Superior temporal gyrus (tissue), 1 donor: ENCODE results near the gene B4GALT4.
"Not testable (repeated sequence)": the region's sequence is repeated elsewhere in the genome, so short reads cannot be mapped to it uniquely, and the experiment has no call there.

ENCODE experiments used
- DNase-seq: peaks from one replicate; pipeline ENCODE4 v3.0.0-alpha.2; 2016; ENCODE audit errors: extremely low spot score

The B4GALT4 gene

GRCh38 chr3:119205209-119205608 is 35.5 kb downstream of the B4GALT4 start:
- no peak for DNase-seq

- no peak for DNase-seq
Observed at GRCh38 chr3:119195911-119196310, 44.8 kb downstream of the B4GALT4 start.

DNA sequence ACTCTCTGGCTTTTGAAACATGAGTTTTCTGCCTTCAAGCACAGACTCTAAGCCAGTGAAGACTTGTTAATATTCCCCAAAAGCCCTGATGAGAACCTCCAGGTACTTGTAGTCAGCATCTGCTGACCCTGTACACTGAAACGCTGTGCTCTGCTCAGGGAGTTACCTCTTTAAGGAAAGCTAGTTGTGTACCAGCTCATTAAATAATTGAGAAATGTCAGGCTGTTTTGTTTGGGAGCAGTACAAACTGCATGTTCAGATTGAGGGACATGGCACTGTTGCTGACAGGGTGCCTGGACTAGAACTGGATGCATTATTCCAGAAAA is 45.6 kb downstream of the B4GALT4 start:
- DNase-seq: no peak

DNA sequence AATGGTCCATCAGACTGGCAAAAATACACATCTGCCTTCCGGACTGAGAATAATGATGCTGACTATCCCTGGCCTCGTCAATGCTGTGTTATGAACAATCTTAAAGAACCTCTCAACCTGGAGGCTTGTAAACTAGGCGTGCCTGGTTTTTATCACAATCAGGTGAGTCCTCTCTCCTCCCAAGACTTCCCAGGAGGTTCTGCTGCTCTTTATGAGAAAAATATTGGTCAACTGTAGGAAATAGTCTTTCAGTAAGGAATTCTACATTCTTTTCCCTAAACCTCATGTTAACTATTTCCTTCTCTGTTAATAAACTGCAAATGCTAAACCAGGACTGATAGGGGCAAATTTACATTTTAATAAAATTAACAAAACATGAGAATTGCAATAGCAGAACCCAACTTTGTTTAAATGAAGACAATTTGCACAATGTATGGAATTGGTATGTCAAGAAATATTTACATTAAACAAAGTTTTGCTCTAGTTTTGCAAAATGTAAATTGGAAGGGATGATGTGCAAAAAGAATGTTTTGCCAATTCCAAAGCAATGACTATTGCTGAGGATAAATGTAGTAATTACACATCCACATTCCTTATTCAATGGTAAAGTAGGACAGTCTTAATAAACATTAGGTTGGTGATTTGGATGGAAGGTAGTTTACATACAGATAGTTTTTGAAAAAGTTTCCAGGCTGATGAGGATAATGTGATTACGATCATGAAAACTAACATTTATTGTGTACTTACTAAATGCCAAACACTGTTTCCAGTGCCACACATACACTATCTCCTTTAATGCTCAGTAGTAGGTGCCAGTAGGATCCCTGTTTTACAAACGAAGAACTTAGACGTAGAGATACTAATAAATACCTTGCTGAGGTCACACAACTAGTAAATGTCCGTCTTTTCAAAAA is 46.2 kb downstream of the B4GALT4 start:
- DNase-seq: no peak

- DNase-seq: no peak
Observed at GRCh38 chr3:119191800-119192199, 48.9 kb downstream of the B4GALT4 start.

GRCh38 chr3:119187266-119187665 is 53.4 kb downstream of the B4GALT4 start:
- no peak for DNase-seq

DNA sequence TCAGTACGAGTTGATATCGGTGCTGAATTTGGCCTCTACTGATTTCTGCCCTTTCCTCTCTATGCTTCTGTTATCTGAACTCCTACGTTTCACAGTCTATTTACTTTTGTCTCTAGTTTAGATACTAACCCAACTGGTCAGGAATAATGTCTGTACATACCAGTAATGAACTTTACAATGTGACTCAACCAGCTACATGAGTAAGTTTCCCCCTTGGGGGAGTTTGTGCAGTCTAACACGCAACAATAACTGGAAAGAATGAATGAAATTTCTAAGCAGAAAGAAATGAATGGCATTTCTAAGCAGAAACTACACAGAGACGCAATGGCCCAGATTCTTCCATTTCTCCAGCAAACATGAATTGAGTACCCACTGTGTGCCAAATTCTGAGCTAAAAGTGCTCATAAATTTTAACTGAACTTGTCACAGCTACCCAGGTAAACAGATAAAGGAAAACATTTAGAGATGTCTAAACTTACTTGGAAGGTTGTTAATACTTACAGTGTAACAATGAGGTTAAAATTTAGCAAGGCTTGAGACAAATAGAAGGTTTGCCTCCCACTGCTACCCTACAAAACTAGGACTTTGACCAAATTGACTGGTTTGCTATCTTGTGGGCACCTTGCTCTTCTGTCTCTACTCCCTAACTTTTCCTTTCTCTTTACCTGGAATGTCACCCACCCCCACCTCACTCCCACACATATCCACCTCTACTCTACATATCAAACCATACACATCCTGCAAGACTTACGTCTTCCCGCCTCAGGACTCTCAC is 55.7 kb downstream of the B4GALT4 start:
- DNase-seq: no peak

DNA sequence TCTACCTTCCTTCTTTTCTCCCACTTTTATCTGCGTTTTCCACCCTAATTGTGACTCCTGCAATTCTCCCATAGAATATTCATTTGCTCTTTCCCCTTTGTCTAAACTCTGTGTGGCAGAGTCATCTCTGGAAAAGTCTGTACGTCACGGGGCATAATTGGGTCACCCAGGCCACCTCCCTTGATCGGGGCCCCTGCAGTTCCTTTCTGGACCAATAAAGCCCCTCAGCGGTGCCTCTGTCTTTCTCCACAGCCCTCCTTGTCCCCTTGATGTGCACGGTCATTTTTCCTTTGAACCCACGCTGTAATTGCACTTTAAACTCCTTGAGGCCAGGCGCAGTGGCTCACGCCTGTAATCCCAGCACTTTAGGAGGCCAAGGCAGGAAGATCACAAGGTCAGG is 56.6 kb downstream of the B4GALT4 start:
- DNase-seq: no peak

GRCh38 chr3:119181765-119182164 is 58.9 kb downstream of the B4GALT4 start:
- no peak for DNase-seq

DNA sequence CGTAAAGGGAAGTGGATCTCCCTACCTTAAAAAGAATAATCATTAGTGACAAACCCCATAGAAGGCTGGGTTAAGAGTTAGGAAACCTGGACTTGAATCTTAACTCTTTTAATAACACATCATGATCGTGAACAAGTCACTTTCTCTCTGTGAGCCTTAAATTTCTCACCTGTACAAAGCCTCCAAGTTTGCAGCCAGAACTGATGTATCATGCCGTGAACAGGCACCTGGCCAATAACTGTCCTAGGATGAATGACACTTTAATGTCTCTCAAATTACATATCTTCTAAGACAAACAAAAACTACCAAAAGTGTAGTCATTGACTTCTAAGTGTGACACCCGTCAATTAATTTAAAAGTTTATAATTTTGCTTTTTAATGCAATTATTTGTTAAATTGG is 63.4 kb downstream of the B4GALT4 start:
- no peak for DNase-seq

GRCh38 chr3:119176778-119177177 is 63.9 kb downstream of the B4GALT4 start:
- no peak for DNase-seq

GRCh38 chr3:119175872-119176756 is 64.6 kb downstream of the B4GALT4 start:
- DNase-seq: no peak

- no peak for DNase-seq
Observed at GRCh38 chr3:119173325-119173724, 67.4 kb downstream of the B4GALT4 start, which contains the start of gene UPK1B. TSS of gene UPK1B (plus strand) at chr3:119173598. CDS start at chr3:119186742, 13,144 bp downstream.

- DNase-seq: no peak
Observed at GRCh38 chr3:119170821-119171220, 69.9 kb downstream of the B4GALT4 start.

DNA sequence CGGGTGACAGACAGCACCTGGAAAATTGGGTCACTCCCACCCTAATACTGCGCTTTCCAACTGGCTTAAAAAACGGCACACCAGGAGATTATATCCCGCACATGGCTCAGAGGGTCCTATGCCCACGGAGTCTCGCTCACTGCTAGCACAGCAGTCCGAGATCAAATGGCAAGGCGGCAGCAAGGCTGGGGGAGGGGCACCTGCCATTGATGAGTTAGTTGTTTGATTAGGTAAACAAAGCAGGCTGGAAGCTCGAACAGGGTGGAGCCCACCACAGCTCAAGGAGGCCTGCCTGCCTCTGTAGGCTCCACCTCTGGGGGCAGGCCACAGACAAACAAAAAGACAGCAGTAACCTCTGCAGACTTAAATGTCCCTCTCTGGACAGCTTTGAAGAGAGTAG is 75.9 kb downstream of the B4GALT4 start:
- DNase-seq: not testable (repeated sequence)
